NCI-H774 (cell line): Measurements from ENCODE around the gene SIVA1.

ENCODE experiments used
- DNase-seq: peaks from one replicate; lab custom pipeline; 2025; lab: John Stamatoyannopoulos, UW

The SIVA1 gene

DNA sequence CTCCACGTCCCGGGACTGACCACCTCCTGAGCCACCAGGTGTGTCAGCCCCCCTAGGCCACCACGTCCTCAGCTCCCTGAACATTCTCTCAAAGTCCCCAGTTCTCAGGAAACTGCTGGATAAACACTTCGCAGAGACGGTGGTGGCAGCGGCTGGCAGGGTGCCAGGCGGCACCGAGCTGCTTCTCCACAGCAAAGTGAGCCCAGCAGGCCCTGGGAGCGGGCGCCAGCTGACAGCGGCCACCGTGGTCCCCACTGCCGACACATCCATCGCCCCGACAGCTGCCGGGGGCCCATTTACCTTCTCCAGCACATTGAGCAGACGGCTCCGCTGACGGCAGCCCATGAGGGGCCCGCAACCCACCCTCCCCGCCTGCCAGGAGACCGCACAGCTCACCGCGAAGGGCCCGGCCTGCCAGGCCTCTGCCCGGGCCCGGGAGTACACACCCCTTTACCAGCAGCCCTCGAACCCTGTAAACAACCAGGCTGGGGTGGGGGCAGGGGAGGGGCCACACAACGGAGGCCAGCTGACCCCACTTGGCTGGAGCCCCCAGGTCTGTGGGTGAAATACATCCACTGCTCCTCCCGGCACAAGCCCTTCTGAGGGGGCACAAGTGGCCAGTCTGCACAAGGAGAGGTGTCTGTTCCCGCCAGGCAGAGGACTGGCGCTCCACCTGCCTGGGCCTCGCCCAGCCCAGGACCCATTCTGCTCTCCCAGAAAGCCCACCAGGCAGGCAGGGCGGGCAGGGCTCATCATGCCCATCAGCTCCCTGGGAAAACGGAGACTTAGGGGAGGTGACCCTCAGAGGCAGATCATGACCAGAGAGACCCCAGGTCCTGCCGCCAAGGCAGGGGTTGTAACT is 32.1 kb downstream of the SIVA1 start:
- DNase-seq = no peak

DNA sequence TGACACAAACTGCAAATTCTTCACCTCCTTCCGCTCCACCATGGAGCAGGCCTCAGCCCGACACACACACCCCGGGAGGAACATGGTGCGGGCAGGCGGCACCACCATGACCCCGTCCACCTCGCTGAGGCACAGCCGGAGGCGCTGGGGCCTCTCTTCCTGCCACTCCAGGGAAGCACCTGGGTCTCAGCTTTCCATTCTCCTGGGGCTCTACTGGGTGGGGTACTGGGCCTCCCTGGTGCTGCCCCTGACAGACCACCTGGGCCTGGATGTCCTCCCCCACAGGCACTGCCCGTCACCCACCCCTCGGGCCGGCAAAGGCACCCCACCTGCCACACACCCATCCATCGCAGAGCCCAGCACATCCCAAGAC is 32.7 kb downstream of the SIVA1 start:
- DNase-seq = no peak

DNA sequence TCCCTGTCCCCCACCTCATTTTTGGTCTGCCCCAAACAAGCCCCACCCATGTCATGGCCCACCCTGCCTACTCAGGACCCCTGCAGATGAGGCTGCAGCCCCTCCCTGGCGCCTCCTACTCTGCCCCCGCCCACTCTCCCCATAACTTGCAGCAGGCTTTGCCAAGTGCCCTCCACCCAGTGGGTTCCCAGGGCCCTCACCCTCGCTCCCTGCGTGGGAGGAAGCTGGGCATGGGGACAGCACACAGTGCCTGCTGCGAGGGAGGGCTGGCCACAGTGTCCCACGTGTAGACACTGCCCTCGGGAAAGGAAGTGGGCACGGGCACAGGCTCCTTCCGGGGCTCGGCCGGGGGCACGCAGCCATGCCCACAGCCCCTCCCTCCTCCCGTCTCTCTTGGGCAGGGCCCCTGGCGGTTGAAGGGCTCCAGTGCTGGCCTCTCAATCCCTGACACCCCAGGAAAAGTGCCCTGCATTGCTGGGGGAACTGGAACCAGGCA is 33.2 kb downstream of the SIVA1 start:
- no peak for DNase-seq

DNA sequence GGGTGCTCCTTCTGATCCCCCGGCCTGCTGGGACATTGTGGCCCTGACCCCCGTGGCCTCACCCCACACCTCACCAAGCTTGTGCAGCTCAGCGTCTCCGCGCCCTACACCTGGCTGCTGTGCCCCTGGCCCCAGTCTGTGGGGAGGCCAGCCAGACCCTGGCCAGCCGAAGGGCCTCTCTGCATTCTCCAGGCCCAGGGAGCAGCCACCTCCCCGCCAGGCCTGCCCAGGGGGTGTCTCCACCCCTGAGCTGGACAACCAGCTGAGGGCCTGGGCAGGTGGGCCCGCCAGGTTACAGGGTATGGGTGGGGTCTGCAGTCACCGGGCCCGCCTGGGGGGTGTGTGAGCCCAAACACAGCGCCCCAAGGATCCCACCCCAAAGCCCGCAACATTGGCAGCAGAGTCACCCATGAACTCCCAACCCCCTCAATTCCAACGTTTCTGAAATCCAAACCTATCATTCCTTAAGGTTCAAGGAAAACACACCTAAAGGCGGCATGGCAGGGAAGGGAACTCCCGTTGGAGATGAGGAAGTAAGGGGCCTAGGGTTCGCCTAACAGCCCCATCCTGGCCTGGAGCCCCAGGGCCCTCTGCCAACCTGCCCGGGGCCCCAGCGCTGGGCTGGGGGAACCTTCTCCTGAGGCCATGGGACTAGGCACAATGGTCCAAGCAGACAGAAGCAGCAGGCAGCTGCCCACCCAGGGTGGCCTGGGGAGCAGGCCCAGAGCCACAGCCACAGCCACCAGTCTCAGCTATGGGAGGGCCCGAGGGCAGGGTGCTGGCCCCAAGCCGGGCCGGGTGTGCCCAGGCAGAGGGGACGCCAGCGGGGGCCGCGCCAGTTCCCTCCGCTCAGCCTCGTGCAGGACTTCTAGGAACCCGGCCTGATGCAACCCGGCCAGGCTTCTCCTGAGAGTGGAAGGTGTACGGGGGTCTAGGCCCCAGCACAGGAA is 34.1 kb downstream of the SIVA1 start:
- DNase-seq = no peak

DNA sequence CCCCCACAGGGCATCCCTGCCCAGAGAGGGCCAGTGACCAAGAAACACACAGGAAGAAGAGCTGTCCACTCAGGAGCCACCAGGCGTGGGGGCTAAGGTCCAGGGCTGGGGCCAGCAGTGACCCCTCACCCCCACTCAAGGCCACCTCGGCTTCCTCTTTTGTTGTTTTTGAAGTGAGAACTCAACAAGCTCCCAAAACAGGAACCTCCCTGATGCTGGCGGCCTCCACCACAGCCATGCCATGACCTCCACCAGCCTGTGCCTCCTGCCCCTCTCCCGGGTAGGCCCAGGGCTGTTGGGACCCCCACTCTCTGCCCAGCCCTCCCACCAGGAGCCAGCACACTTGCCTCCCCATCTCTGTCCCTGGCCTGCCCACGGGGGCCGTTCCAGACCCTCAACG is 34.8 kb downstream of the SIVA1 start:
- DNase-seq = no peak

DNA sequence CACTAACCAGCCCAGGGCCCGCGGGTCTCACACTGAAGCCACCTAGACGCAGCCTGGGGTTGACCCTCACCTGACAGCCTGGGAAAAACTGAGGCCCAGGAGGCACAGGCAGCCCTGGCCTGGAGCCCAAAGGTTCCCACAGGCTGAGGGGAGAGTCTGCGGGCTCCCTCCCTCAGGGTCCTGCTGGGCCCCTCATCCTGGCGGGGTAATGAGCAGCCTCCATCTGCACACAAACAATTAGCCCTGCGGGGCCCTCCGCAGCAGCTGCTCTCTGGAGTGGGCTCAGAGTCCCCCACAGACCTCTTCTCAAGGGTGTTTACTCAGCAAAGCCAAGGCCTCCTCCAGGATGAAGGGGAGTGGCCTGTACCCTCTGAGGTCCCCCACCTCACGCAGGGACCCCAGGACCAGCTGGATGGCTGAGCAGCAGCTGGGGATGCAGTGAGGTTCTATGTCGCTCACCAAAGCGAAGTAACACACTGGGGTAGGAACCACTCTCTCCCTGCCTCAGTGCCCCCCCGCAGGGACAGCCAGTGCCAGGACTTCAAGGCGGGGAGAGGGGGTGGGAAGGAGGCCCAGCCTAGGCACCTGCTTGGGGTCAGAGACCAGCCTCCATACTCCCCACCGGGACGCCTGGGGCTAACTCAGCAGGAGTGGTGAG is 35.3 kb downstream of the SIVA1 start:
- no peak for DNase-seq

DNA sequence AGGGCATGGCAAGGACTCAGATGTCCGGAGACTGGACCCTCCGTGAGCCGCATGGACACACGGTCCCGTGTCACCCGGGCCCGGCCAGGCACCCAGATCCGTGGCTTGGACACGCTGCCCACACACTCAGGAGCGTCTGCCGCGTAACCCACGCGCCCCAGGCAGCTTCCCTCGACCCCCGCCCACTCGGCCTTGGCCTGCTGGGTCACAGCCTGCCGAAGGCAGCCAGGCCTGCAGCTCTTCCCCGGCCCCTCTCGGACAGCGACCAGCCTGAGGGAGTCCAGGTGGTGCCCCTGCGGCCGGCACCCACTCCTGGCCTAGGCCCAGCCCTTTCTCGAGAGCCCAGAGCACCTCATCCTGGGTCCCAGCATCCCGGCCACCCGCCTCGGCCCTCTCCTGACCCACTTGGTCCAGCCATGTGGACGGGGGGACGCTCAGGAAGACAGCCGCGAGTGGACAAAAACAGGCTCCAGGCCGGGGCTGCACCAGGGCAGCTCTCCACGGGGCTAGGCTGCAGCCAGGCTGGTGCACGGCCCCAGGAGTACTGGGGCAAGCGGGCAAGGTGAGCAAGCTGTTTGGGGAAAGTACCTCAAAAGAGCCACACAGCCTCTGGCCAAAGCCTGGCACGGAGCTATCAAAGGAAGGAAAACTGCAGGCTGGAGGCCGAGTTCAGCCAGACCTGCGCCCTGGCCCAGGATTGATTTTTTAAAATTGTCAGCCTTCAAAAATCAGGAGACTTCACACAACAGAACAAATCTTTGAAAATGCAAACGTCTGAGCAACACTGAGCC is 36.1 kb downstream of the SIVA1 start:
- DNase-seq = no peak

DNA sequence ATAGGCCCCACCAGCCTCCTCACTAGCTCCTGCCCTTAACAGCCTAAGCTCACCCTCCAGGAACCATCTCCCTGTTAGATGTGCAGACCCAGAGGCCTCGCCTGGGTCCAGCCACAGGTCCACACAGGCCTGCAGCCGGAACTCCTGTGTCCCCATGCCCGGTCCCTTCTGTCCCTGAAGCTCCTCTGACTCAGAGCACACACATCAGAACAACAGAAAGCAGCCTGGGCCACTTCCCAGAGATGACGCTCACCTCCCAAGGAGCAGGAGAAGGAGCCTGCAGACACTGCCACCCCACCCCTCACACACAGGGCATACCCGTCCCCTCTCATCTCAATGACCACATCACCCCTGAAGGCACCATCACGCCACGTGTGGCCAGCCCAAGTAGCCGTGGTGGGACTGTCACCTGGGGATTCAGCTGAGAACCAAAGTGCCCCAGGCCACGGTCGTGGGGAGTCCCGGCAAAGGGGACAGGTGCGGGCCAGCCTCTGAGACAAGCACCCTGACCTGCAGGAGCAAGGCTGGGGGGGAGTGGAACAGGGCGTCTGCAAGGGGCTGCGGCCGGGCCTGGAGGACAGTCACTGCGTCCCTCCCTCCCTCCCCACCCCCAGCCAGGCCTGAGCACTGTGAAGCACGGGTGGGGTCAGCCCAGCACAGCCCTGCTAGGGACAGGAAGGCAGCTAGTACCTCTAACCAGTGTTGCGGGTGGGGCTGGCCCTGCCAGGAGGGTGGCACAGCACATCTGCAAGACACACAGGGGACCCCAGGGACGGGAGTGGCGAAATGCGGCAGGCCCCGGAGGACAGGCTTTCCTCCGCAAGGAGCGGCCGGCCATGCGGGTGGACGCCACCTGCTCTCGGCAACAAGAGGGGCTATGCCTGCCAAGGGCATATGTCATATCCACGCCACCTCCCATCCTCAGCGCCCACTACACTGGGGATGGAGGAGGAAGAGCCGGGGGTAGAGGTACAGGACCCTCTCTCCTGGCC is 37.1 kb downstream of the SIVA1 start:
- DNase-seq = no peak

DNA sequence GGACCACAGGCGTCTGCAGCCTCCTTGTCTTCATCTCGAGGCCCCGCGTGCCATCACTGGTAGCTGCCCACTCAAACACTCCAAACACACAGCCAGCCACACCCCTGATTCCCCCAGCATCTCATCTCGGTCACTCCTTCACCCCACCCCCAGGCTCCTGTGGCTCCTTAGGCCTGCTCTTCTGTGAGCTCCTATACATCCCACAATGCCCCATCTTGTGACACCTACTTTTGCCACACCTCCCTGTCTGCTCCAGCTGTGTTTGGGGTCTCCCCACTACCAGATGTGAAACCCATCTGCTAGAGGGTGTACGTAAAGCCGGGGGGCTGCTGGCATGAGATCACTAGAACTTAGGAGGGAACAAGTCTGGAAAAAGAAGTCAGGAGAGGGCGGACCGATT is 38.5 kb downstream of the SIVA1 start:
- DNase-seq = no peak

DNA sequence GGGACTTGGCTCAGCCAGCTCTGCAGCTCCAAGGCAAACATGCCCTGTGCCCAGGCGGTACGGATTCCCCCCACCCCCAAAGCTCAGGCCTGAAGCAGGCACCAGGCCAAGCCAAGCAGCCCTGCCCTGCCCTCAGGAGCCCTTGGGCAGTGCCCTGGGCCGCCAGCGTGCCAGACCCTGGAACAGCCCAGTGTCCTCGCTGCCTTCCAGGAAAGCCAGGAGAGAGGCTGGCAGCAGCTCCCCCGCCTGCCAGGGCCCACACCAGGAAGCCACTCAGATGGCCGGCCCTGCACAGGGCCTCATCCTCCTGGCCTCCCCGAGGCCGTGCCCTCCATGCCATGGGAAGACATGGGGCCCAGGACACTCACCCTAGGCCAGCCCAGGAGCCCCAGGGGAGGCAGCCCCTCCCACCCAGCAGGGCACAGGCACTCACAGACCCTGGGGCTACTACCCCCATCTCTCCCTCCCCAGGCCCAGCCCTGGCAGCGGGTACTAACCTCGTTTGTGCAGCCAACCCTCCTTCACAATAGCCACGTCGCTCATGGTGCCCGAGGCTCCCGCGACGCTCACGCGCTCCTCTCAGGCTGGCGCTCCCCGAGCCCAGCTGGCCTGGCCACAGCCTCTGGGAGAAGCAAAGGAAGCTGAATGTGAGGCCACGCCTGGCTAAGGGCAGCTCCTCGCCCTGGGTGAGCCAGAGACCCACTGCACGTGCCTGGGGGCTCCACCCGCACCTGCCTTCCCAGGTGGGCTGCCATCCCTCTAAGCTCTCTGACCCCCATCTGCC is 39.3 kb downstream of the SIVA1 start:
- DNase-seq = no peak

DNA sequence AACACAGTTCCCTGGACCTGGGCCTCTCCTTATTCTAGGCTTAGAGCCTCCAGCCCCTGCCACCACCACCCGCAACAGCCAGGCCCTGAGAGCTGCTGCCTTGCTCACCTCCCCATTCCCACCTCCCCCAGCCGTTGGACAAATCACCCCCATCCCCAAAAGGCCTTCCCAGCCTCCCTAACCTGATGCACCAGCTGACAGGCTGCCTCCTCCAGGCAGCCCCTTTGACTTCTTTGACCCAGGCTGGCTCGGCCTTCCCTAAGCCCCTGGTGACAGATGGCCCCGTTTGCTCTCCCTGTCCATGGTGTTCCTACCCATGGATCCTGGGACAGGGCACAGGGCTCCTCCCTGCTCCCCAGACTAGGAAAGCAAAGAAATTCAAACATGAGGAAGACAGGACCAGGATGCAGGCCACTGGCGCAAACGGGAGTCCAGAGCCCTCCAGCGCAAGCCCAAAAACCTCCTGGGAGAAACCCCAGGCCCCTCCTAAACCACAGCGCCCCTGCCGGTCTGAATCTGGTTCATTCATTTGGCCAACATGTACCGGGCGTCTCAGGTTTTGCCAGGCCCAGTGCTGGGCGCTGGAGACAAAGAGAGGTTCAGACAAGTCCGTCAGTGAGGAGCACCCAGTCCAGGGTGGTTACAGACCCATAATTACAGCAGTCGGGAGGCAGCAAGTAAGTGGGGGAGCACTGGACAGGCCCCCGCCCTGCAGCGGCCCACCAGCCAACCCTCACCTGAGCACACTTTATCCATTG is 40.2 kb downstream of the SIVA1 start:
- DNase-seq = no peak

DNA sequence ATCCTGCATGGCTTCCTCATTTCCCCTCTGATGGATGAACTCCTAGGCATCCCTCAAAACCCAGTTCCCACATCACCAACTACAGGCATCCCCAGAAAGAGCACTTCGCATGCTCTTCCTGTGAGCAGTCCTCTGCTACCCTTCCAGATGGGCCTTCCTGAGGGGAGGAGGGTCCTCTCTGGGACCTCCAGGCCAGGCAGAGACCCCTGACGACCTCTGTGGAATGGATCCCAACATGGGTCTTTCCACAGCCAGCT is 40.7 kb downstream of the SIVA1 start:
- DNase-seq = no peak

DNA sequence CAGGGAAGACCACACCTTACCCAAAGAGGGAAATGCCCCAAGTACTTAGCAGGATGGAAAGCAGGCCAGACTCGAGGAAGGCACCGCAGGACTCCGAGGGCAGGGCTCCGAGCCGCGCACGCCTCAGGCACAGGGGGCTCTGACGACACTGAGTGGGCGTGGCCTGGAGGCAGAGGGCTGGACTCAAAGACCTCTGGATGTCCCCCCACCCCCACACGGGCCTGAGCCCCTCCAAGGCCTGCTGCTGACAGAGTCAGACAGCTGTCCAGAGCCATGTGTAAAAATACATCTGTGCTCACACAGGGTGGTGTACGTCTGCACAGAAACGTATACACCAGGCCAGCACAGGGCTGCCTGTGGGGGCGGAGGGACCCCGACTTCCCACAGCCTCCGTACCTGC is 41.2 kb downstream of the SIVA1 start:
- no peak for DNase-seq

DNA sequence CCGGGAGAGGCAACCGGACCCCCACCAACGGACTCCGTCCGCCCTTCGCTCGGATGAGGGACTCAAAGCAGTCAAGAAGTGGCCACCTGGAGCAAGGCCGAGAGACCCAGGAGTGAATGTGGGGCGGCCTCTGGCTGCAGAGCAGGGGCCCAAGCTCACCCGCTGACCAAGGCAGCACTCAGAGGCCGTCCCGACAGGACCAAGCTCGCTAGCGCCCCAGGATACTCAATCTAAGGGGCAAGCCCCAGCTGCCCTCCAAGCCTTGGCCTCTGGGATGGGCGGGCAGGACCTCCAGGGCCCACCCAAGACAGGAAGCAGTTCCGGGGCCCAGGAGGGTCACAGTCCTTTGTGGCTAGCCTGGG is 41.7 kb downstream of the SIVA1 start:
- DNase-seq = no peak

DNA sequence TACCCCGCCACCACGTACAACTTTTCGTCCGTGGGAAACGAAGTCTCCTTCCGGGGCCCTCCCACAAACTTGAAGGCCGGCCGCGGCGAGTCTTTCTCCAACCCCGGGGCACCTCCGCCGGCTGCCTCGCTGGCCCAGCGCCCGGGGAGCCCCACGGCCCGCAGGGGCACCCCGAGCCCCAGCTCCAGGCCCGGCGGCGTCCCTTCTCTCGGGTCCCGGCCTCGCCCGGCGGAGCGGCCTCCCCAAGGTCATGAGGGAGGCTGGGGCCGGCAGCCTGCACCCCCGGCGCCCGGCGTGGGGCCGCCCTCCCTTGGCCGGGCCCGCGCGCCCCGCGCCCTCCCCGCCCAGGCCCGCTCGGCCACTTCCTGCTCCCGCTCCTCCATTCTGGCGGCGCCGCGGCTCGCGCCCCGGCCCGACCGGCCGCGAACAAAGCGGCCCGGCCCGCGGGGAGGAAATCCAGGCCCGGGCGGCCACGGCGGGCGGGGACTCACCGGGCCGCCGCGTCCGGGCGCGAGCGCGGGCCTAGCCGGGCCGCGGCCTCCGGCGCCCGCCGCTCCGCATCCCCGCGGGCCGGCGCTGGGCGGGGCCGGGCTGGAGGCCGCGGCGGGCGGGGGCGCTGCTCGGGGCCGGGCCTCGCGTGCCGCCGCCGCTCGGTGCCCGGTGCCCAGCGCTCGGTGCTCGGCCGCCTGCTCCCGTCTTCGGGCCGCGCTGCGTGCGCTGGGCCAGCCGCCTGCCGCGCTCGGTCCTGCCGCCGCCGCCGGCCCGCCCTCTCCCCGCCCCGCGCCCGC is 42.2 kb downstream of the SIVA1 start, which contains the start of gene AKT1:
AKT1 (minus strand) TSS at position 756 of the 788 bp plus-strand sequence. CDS start 3,105 bp downstream, outside the sequence.
- no peak for DNase-seq

DNA sequence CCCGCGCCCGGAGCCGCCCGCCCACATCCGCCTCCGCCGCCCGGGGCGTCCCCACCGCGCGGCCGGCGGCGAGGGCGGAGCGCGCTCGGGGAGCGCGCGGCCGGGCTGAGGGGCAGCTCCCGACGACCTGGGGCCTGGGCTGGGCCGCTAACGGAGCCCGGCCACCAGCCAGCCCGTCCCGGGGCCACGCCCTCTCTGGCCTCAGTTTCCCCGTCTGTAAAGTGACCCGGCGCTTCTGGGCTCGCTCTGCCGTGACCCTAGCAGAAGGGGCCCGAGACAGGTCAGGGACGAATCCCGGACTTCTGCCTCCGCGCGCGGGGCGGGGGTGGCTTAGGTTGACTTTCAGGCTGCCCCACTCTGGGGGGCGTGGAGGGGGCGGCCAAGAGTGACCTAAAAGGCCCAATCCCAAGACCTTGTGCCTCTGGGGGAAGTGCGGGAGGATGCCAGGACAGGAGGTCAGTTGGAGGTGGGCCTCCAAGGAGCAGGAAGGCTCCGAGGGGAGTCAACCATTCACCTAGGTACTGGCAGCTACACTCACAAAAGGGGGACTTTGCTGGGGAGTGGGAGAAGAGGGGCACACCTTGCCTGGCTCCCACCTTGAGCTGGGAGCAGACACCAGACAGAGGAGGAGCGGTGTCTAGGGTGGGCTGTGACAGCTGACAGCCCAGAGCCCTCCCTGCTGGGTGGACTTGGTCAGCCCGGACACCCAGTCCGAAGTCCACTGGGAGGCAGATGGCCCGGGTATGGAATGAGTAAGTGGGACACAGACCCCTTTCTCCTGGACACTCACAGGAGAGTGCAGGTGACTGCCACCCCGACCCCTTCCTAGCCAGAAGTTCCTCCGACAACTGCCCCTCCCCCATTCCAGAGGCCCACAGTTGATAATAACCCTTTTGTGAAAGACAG is 43.1 kb downstream of the SIVA1 start:
- peak; percentile 45 for DNase-seq

DNA sequence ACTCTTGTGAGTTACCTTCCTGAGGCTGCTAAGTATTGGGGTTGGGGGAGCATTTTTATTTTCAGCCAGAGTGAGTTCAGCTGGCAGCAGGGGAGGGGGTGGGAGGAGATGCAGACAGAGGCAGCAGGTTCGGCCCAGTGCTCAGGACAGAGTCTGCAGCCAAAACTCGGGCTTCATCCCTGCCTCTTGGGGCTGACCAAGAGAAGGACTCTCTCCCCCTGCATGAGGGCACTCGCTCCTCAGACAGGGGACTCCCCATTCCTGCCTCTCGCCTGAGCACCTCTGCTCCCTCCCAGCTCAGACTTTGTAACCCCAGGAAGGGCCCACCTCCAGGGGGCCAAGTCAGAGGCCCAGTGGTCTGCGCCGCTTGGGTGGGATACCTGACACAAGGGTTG is 43.7 kb downstream of the SIVA1 start:
- DNase-seq = no peak
